Fibroblast of peridontal ligament (primary cell): ENCODE results near the gene UBASH3A.

Source experiments
- DNase-seq: peaks from one replicate; pipeline ENCODE4 v3.0.0-alpha.2; 2010; ENCODE audit errors: extremely low read depth

UBASH3A gene, protein sequence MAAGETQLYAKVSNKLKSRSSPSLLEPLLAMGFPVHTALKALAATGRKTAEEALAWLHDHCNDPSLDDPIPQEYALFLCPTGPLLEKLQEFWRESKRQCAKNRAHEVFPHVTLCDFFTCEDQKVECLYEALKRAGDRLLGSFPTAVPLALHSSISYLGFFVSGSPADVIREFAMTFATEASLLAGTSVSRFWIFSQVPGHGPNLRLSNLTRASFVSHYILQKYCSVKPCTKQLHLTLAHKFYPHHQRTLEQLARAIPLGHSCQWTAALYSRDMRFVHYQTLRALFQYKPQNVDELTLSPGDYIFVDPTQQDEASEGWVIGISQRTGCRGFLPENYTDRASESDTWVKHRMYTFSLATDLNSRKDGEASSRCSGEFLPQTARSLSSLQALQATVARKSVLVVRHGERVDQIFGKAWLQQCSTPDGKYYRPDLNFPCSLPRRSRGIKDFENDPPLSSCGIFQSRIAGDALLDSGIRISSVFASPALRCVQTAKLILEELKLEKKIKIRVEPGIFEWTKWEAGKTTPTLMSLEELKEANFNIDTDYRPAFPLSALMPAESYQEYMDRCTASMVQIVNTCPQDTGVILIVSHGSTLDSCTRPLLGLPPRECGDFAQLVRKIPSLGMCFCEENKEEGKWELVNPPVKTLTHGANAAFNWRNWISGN

DNA sequence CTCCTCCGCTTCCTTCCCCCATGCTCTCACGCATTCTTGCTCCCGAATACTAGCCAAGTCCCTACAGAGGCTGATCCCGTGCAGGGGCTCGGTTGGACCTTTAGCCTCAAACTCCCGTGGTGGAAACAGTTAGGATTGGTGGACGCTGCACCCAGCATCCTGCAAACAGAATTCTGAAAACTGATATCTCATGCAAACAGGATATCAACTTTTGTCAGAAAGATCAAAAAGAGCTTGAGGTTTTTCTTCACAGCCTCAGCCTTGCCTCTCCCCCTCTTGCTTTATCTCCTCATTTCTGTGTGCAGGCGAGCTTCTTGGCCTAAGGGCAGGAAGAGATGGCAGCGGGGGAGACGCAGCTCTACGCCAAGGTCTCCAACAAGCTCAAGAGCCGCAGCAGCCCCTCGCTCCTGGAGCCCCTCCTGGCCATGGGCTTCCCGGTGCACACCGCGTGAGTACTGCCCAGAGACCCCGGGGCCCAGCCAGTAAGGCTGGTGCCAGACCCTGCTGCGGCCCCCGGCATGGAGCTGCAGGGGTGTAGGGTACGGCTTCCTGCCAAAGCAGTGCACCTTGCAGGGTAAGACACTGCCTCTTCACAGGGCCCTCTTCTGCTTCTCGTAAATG lies at the start of gene UBASH3A:
TSS of gene UBASH3A (plus strand) at position 292 of the 621 bp plus-strand sequence. CDS start at position 336, 44 bp downstream.
- no peak for DNase-seq

- no peak for DNase-seq
Observed at GRCh38 chr21:42356046-42356445, 47.7 kb upstream of the UBASH3A start.

DNA sequence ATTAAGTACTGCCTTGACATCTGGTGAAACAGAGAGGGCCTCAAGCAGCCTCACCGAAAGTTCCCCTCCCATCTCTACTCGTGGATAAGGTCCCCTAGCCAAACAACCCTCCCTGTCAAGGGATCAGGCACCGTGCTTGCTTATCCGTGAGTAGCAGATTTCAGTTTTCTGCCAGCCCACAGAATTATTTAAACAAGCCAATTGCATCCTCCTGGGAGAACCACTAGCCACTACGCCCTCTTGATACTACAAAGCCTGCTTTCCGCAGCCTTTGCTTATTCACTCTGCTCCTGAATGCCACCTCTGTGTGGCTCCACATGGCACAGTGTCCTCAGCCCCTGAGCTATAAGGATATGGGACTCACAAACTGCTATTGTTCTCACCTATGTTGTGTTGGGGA lies 47.1 kb upstream of the UBASH3A start:
- DNase-seq: no peak

- no peak for DNase-seq
Observed at GRCh38 chr21:42357307-42357706, 46.4 kb upstream of the UBASH3A start.

DNA sequence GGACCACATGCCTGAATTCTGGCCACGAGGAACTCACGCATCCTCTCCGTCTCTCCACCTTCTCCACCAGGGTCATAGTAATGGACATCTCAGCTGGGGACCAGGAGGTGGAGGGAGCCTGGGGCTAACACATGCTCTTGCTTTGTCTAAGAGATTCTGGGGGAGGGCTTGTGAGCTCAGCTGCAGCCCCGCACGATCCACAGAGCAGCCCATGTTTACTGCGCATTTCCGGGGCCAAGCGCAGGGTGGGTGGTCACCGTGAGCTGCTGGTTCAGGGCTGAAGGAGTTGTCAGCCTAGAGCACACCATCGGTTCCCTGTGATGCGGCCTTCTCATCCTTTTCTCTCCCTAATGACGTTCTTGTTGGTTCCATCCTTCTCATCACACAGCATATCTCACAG lies 45.4 kb upstream of the UBASH3A start:
- no peak for DNase-seq

- no peak for DNase-seq
Observed at GRCh38 chr21:42358937-42359336, 44.8 kb upstream of the UBASH3A start.

DNA sequence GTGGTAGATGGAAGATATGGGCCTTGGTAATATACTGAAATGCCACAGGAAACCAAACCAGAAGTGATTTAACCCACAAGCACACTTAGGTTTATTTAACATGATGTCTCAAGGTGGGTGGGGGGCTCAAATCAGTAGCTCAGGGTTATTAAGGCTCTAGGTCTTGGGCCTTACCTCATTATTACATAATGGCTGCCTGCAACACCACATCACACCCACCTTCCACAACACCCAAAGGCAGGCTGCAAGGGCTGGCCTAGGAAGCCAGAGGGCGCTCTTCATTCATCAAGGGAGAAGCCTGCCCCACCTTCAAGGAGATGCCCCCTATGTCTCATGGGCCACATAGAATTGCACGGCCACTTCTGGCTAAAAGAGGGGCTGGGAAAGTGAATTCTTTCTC lies 43.4 kb upstream of the UBASH3A start:
- DNase-seq: no peak

GRCh38 chr21:42361286-42361685 lies 42.4 kb upstream of the UBASH3A start:
- DNase-seq: no peak

GRCh38 chr21:42362198-42362597 lies 41.5 kb upstream of the UBASH3A start:
- no peak for DNase-seq

DNA sequence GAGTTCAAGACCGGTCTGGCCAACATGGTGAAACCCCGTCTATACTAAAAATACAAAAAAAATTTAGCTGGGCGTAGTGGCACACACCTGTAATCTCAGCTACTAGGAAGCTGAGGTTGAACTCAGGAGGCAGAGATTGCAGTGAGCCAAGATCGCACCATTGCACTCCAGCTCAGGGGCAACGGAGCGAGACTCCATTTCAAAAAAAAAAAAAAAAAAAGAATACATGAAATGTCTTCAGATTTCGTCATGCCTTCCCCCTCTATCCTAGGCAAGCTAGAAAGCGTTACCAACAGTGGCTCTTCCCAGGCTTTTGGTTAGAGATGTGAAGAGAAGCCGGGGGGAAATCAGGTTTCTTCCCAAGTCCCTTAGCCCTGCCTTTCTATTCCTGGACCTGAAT lies 41.0 kb upstream of the UBASH3A start:
- no peak for DNase-seq

GRCh38 chr21:42363312-42363711 lies 40.4 kb upstream of the UBASH3A start:
- DNase-seq: no peak

- DNase-seq: no peak
Observed at GRCh38 chr21:42364304-42364865, 39.3 kb upstream of the UBASH3A start.

- no peak for DNase-seq
Observed at GRCh38 chr21:42365770-42366169, 37.9 kb upstream of the UBASH3A start.

DNA sequence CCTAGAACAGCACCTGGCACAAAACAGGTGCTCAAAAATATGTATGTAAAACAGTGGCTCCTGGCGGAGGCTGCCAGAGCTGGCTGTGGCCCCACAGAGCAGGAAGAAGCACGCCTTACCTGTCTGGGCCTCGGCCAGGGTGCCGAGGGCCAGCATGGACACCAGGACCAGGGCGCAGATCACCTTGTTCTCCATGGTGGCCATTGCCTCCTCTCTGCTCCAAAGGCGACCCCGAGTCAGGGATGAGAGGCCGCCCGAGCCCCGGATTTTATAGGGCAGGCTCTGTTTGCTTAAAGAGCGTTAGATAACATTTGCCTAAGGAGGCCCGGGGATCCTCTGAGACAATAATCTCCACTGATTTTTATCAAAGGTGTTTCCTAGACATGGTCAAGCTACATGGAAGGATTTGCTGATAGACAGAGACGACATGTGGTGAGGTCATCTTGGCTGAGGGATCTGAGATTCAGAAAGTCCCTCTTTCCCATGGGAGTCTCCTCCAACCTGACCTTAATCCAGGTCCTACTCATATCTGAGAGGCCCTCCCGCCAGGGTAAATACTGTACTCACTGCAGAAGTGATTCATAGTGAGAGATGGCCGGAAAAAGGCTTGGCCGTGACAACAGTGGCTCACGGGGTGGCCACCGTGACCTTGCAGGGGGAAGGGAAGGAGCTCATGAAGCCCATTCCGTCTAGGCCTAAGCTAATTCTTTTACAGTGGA lies 37.3 kb upstream of the UBASH3A start, which contains the start of gene TFF1:
TSS of gene TFF1 (minus strand) at position 244 of the 719 bp plus-strand sequence. CDS start at position 204, 40 bp downstream.
- no peak for DNase-seq

GRCh38 chr21:42367367-42368165 lies 36.1 kb upstream of the UBASH3A start:
- no peak for DNase-seq

GRCh38 chr21:42369821-42370220 lies 33.9 kb upstream of the UBASH3A start:
- no peak for DNase-seq

- DNase-seq: no peak
Observed at GRCh38 chr21:42370894-42371654, 32.6 kb upstream of the UBASH3A start.

- no peak for DNase-seq
Observed at GRCh38 chr21:42373196-42373907, 30.4 kb upstream of the UBASH3A start.

DNA sequence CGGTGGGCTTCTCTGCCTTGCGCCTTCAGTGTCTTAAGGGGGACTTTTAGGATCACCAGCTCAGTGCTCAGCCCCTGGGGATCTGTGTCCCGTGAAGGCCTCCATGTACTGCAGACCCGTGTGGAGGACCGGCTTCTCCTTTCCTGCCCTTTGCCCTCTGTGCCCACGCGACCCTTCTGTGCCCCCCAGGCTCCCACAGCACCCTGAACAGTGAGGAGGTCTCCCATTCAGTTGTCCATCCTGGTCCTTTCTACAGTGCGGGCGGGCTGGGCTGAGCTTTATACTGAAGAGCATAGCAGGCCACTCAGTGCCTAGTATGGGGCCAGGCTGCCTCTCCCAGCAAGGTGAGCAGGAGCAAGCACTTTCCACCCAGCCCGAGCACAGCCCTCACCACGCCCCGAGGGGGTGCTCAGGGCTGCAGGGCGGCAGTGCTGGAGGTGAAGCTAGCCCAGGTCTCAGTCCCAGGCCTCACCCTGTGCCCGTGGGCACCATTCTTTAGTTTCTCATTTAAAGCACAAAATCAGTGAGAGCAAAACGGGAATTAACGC lies 29.7 kb upstream of the UBASH3A start:
- no peak for DNase-seq
